GM18511 (cell line): ENCODE measurements around the gene FAM184A.
A peak's percentile ranks its signal among the peaks of the same experiment; 100 is the strongest.
"Not testable (repeated sequence)": the region's sequence is repeated elsewhere in the genome, so short reads cannot be mapped to it uniquely, and the experiment has no call there.

Experiments used
- ATAC-seq: cut with Tn5 transposase; IDR thresholded peaks from one replicate; pipeline ENCODE4 v1.9.1; 2021; ENCODE audit warnings: mild to moderate bottlenecking, moderate library complexity; ENCODE audit not compliant: unreplicated experiment

FAM184A gene

GRCh38 chr6:119097815-119098361 lies 19.4 kb upstream of the FAM184A start:
- ATAC-seq: not testable (repeated sequence)

GRCh38 chr6:119096721-119097565 lies 18.5 kb upstream of the FAM184A start:
- ATAC-seq: no peak

DNA sequence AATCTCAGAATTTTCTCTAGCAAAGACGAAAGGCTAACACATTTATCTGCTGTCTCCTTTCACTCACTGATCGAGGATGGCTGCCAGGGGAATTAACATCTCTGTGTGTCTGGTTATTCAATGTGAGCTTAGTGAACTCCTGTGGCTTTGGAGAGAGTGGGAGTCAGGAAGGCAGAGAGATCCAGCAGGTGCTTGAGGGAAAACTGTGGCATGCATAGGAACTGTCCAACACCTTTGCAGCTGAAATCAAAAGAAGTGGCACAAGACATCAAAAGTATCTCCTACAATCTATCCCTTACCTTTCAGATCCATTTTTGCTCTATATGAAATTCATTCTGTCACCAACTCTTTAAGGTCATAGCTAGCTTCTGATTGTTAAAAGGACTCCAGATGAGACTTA lies 11.8 kb upstream of the FAM184A start:
- ATAC-seq: no peak

DNA sequence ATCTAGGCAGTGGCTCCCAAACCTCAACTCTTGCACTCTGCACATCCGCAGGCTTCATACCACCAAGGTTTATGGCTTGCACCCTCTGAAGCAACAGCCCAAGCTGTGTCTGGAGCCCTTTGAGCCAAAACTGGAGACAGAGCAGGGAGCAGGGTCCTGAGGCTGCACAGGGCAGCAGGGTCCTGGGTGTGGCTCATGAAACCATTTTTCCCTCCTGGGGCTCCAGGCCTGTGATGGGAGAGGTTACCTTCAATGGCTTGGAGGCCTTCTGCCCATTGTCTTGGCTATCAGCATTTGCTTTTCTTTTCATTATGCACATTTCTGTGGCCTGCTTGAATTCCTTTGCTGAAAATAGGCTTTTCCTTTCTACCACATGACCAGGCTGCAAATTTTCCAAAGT lies 6.3 kb upstream of the FAM184A start:
- ATAC-seq: no peak

- ATAC-seq: no peak
Measured at GRCh38 chr6:119083007-119083406, 4.5 kb upstream of the FAM184A start.

DNA sequence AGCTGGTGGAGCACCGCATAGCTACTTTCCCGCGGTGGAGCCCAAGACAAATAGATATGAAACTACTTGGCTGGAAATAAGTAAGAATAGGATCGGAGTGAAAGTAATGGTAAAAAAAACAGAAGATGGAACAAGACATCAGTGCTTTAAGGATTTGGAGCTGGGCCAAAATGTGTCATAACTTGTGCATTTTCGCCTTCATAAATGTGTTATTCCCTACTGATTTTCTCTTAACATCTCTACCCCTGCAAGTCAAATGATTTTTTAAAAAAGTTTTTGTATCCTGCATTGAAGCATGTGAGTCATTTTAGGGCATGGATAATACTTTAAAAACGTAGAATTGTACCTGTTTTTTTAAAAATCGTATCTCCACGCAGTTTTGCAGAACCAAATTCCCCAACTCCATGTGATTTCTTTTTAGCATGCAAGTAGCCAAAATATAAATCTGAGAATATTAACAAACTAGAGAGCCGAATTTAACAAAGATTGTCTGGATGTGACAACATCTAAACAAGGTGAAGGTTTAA lies 882 bp upstream of the FAM184A start:
- no peak for ATAC-seq

DNA sequence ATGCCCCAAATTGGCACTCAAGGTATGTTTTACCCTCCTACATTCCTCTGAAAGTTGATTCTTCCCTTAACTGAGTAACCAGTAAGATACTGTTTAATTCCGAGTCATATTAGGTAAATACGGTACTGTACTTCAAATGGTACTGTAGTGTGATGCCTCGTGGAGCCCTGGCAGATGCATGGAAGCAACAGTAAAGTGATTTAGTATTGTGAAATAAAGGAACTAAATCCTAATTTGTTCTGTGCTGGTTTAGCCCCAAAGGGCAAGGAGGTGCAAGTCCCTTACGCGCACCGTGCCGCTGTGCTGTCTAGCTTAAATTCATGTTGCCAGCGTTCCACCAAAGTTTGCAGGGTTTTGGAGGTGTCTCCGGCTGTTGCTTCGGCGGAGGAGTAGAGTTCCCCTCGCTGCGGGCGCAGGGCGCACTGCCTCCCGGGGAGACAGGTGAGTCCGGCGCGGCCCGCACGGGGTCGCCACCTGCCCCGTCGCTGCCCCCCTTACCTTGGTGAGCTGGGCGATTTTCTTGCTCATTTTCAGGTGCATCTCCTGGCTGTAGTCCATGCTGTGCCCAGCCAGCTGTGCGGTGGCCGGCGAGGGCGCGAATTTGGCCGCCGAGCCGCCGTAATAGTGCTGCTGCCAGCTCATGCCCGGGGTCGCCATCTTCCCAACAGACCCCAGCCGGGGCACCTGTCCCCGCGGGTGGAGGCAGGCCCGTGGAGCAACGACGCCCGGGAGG lies 655 bp downstream of the FAM184A start:
- peak; percentile 45 for ATAC-seq

DNA sequence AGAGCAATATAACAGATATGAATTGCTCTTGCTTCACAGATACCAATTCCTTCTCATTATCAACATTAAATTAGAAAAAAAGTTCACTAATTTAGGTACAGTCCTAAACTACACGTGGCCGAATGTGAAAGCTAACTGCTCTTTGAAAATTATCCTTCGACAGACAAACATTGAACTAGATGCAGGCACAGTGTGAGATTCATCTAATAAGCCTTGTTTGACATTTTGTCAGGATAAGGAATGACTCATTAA lies 1.1 kb downstream of the FAM184A start:
- no peak for ATAC-seq

GRCh38 chr6:119076576-119077390 lies 1.7 kb downstream of the FAM184A start:
- ATAC-seq: no peak

DNA sequence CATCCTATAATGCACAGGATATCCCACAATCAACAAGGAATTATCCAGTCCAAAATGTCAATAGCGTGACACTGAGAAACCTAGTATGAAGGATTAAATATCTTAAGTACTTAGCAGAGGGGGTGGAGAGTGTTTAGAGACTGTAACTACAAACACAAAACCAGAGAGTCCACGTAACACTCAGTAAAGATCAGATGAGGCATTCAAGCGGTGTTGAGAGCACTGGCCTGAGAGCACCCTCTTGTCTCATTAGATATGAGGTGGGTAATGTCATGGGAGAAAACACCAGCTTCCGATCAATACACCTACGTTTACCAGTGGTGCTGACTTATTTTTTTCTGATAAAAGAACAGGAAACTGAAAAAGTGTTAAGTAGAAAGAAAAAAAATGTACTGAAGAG lies 2.3 kb downstream of the FAM184A start:
- no peak for ATAC-seq

GRCh38 chr6:119075200-119075981 lies 3.1 kb downstream of the FAM184A start:
- ATAC-seq: no peak

- ATAC-seq: no peak
Measured at GRCh38 chr6:119073307-119074051, 5.0 kb downstream of the FAM184A start.

GRCh38 chr6:119071576-119071975 lies 6.9 kb downstream of the FAM184A start:
- no peak for ATAC-seq

- ATAC-seq: no peak
Measured at GRCh38 chr6:119067091-119067490, 11.4 kb downstream of the FAM184A start.

DNA sequence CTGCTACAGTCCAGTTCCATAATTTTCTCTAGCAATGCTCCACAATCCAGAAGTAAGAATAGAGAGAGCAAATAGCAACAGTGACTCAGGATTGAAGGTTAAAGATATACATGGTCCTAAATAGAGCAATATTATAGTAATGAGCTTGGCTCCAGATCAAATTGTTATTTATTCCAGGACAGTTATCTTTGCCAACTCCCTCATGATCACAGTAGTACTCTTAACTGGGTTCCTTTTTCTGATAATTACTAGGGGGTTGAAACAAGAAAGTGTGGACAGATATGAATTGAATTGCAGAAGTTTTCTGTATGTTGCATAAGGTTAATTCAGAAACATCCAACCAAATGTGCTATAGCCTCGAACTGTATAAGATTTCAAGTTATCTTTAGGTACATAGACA lies 11.9 kb downstream of the FAM184A start:
- ATAC-seq: no peak

- ATAC-seq: no peak
Measured at GRCh38 chr6:119065955-119066354, 12.5 kb downstream of the FAM184A start.

DNA sequence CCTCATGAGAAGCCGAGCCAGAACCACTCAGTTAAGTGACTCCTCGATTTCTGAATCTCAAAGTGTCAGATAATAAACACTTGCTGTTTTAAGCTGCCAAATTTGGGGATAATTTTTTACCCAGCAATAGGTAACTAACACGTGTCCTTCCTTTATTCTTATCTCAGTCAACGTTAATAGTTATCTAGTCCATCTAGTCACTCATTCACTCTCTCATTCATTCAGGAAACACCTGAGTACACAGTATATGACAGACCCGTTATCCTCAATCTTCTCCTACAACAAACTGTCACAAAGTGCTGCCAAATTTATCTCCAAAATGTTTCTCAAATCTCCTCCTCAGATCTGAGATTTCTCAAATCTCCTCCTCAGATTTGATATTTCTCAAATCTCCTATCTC lies 13.1 kb downstream of the FAM184A start:
- ATAC-seq: no peak

DNA sequence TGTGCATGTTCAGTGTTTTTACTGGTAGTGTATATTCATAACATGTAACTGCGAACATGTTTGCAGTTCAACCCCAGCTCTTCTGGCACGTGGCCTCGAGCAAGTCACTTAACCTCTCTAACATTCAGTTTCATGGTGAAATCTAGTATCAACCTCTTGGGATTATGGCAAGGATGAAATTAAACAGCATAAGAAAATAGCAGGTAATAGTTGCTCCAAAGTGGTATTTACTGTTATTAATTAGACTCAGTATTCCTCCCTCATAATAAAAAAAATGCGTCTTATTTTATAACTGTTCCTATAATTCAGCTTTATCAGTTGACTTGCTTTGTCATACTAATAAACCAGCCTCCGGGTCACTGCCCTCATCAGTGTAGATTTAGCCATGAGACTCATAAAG lies 15.0 kb downstream of the FAM184A start:
- no peak for ATAC-seq

DNA sequence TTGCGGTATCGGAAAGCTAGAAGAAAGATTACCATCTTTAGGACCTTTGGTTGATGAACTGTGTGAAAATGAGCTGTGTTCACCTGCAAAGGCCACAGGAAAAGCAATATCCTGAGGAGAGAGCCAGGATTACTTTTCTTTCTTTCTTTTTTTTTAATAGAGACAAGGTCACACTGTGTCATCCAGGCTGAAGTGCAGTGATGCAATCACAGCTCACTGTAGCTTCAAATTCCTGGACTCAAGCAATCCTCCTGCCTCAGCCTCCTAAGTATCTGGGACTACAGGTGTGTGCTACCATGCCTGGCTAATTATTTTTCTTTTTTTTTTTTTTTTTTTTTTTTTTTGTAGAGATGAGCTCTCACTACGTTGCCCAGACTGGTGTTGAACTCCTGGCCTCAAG lies 17.2 kb downstream of the FAM184A start:
- no peak for ATAC-seq
